ENCODE results near the gene MSX1.
"Not testable (repeated sequence)": the region's sequence is repeated elsewhere in the genome, so short reads cannot be mapped to it uniquely, and the experiment has no call there.

MSX1 gene

GRCh38 chr4:4859325-4859798, at the start of gene MSX1:
MSX1 (plus strand) TSS chr4:4859665; CDS start chr4:4859900, 235 bp downstream.
- peak within 1 kb of the TSS in 1 of 2 donors; percentile 76 for H3K27ac Mint-ChIP-seq
- peaks cover 66% of the 10 kb centered on the region for H3K4me1 Mint-ChIP-seq
- peak within 1 kb of the TSS; percentile 81 to 84 for H3K4me3 Mint-ChIP-seq
- ATAC-seq (peak; percentile 89), DNase-seq (peak; percentile 53 to 68)
- peaks cover 92% of the 10 kb centered on the region for H3K27me3 Mint-ChIP-seq
- no peaks in the 10 kb centered on the region for H3K9me3 Mint-ChIP-seq

GRCh38 chr4:4810092-4810774, 49.2 kb upstream of the MSX1 start:
- no peak for DNase-seq
- Mint-ChIP-seq H3K27ac (no peak overlapping the region), H3K9me3 (peaks cover 21 to 47% of the 10 kb centered on the region in 2 donors)

DNA sequence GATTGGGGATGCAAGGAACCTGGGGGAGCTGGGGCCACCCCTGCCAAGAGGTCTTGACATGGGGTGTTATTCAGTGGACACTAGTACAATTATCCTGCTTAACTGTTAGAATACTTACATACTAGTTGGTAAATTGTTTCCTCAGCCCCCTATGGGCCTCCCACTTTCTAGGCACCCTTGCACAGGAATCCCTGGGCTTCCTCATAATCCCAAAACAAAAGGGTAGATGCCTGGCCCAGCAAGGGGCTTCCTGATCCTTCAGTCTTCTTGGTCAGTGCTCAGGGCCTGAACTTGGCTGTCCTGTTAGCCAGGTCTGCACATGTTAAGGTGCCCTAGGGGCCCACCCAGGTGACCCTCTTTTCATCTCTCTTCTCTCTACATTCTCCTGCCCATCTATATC, 48.7 kb upstream of the MSX1 start:
- no peak for DNase-seq
- Mint-ChIP-seq H3K4me3 (no peak overlapping the region), H3K27me3 (peaks cover 27% of the 10 kb centered on the region), H3K9me3 (peaks cover 21 to 51% of the 10 kb centered on the region in 2 donors), H3K4me1 (no peaks in the 10 kb centered on the region), H3K27ac (no peak overlapping the region)
- no peak for ATAC-seq

More at GRCh38 chr4:4810092-4810774, 49.2 kb upstream of the MSX1 start:
- ATAC-seq, result no peak
- Mint-ChIP-seq H3K4me1 (no peaks in the 10 kb centered on the region), H3K27me3 (peaks cover 27% of the 10 kb centered on the region), H3K4me3 (no peak overlapping the region)

- no peak for DNase-seq
- Mint-ChIP-seq H3K4me1 (no peaks in the 10 kb centered on the region), H3K27ac (no peak overlapping the region), H3K9me3 (peaks cover 30 to 64% of the 10 kb centered on the region in 2 donors), H3K4me3 (no peak overlapping the region), H3K27me3 (peaks cover 27% of the 10 kb centered on the region)
- no peak for ATAC-seq
These were observed 47.2 kb upstream of the MSX1 start for GRCh38 chr4:4812145-4812794.

DNA sequence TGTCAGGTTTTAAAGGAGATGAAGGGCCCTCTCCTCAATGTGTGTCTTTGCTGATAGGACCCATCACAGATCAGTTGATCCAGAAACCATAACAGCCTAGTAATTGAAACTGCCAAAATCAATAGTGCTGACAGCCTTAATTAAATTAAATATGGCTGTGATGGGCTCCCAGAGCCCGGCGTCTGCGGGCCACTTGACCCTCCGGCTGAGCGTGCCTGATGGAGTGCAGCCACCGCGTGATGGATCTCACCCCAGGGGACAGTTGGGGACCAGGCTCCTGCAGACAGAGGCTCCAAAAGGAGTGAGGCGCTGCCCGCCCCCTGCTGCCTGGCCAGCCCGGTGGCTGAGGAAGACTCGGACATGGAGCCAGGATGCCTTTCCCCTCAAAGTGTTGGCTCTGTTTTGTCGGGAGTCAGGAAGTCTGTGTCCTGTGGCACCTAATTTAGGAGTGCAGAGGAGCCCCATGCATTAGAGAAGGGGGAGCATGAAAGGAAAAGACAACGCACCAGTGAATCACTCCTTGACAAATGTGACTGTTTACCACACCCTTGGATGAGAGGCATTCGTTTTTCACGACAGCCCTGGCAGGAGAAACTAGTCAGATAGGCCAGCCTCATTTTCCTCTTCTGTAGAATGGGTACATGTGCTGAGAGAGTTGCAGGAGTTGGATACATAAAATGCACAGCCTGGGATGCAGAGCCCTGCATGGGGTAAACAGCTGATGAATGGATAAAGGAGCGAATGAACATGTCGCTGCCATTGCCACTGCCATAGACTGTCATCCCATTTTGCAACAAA, 40.9 kb upstream of the MSX1 start:
- Mint-ChIP-seq H3K9me3 (peaks cover 31 to 42% of the 10 kb centered on the region in 2 donors), H3K27ac (no peak overlapping the region), H3K27me3 (peaks cover 3% of the 10 kb centered on the region), H3K4me3 (no peak overlapping the region), H3K4me1 (no peaks in the 10 kb centered on the region)
- ATAC-seq (no peak), DNase-seq (no peak)

DNA sequence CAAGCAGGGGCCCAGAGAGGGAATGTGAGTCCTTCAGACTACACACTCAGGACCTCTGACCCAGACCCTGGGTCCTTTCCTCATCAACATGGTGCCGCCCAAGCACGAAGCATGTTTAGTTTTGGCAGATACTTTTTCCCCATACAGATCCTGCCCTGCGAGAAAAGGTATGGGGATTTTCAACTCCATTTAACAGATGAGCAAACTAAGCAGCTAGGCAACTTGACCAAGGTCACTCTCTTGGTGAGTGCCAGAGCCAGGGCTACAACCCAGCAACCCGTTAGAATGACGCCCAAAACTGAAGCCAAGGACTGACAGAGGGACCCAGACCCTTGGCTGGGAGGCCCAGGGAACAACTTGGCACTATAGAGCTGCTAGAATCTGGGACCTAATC, 40.3 kb upstream of the MSX1 start:
- H3K4me1 Mint-ChIP-seq, result no peaks in the 10 kb centered on the region
- no peak overlapping the region for H3K4me3 Mint-ChIP-seq
- DNase-seq, result no peak
- ATAC-seq, result no peak
- H3K27ac Mint-ChIP-seq, result no peak overlapping the region
- peaks cover 28 to 36% of the 10 kb centered on the region in 2 donors for H3K9me3 Mint-ChIP-seq
- no peaks in the 10 kb centered on the region for H3K27me3 Mint-ChIP-seq

GRCh38 chr4:4820261-4820660, 39.2 kb upstream of the MSX1 start:
- no peak overlapping the region for H3K4me3 Mint-ChIP-seq
- DNase-seq, result no peak
- H3K27me3 Mint-ChIP-seq, result no peaks in the 10 kb centered on the region
- no peak overlapping the region for H3K27ac Mint-ChIP-seq
- ATAC-seq, result no peak
- H3K9me3 Mint-ChIP-seq, result peaks cover 33 to 41% of the 10 kb centered on the region in 2 donors
- H3K4me1 Mint-ChIP-seq, result no peaks in the 10 kb centered on the region

GRCh38 chr4:4820739-4821138, 38.7 kb upstream of the MSX1 start:
- Mint-ChIP-seq H3K4me1 (no peaks in the 10 kb centered on the region), H3K9me3 (peaks cover 35 to 41% of the 10 kb centered on the region in 2 donors), H3K4me3 (no peak overlapping the region), H3K27ac (no peak overlapping the region), H3K27me3 (no peaks in the 10 kb centered on the region)
- DNase-seq (no peak), ATAC-seq (no peak)

- no peak for ATAC-seq
- Mint-ChIP-seq H3K4me3 (no peak overlapping the region), H3K27me3 (no peaks in the 10 kb centered on the region)
These were observed 37.9 kb upstream of the MSX1 start for GRCh38 chr4:4821577-4821976.

GRCh38 chr4:4822286-4822685, 37.2 kb upstream of the MSX1 start:
- not testable (repeated sequence) for H3K27me3 Mint-ChIP-seq, H3K27ac Mint-ChIP-seq, DNase-seq, ATAC-seq, H3K4me1 Mint-ChIP-seq, H3K4me3 Mint-ChIP-seq
- peaks cover 30 to 33% of the 10 kb centered on the region in 2 donors for H3K9me3 Mint-ChIP-seq

More at GRCh38 chr4:4821577-4821976, 37.9 kb upstream of the MSX1 start:
- Mint-ChIP-seq H3K27ac (no peak overlapping the region), H3K9me3 (peaks cover 37 to 40% of the 10 kb centered on the region in 2 donors), H3K4me1 (no peaks in the 10 kb centered on the region)
- no peak for DNase-seq

DNA sequence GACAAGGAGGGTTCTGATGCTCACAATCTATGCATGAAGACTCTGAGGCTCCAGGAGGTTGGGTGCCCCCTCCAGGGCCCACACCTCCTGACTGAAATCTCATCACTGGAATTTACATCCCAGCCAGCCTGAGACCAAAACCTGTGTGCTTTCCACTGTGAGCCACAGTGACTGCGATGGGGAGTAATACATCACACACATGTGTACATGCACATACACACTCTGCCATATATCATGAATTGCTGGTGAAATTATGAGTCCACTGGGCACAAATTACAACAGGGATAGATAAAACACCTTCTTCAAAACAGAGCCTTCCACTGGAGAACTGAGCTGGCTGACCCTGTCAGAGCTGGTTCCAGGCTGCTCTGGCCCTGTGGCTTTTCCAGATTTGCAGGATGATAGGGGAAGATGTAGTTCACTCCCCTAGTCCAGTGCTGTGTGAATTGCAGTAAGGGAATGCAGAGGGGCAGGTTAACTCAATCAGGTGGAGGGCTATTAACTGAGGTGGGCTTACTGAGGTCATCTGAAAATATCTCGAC, 35.8 kb upstream of the MSX1 start:
- peaks cover 30 to 36% of the 10 kb centered on the region in 2 donors for H3K9me3 Mint-ChIP-seq
- DNase-seq (no peak), ATAC-seq (no peak)
- H3K4me1 Mint-ChIP-seq, result no peaks in the 10 kb centered on the region
- no peak overlapping the region for H3K27ac Mint-ChIP-seq
- H3K4me3 Mint-ChIP-seq, result no peak overlapping the region
- H3K27me3 Mint-ChIP-seq, result peaks cover under 1% of the 10 kb centered on the region

GRCh38 chr4:4824232-4824631, 35.2 kb upstream of the MSX1 start:
- ATAC-seq (no peak), DNase-seq (no peak)
- Mint-ChIP-seq H3K4me3 (no peak overlapping the region), H3K9me3 (peaks cover 30 to 36% of the 10 kb centered on the region in 2 donors), H3K27me3 (peaks cover 6% of the 10 kb centered on the region), H3K27ac (no peak overlapping the region), H3K4me1 (no peaks in the 10 kb centered on the region)

DNA sequence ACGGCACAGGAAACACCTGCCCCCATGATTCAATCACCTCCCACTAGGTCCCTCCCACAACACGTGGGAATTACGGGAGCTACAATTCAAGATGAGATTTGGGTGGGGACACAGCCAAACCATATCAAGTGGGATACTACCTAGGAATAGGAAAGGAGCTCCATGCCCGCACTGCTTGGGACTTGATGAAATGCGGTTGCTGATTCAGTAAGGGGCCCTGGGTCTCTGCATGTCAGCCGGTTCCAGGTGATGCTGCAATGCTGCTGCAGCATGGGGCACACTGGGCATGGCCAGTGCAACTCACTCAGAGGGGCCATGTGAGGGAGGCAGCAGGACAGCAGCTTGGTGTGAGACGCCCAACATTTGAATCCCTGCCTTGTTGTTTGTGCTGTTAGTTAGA, 34.0 kb upstream of the MSX1 start:
- DNase-seq (no peak), ATAC-seq (no peak)
- H3K27me3 Mint-ChIP-seq, result peaks cover 13% of the 10 kb centered on the region
- H3K4me1 Mint-ChIP-seq, result no peaks in the 10 kb centered on the region
- no peak overlapping the region for H3K4me3 Mint-ChIP-seq
- H3K9me3 Mint-ChIP-seq, result peaks cover 30 to 36% of the 10 kb centered on the region in 2 donors
- H3K27ac Mint-ChIP-seq, result no peak overlapping the region

DNA sequence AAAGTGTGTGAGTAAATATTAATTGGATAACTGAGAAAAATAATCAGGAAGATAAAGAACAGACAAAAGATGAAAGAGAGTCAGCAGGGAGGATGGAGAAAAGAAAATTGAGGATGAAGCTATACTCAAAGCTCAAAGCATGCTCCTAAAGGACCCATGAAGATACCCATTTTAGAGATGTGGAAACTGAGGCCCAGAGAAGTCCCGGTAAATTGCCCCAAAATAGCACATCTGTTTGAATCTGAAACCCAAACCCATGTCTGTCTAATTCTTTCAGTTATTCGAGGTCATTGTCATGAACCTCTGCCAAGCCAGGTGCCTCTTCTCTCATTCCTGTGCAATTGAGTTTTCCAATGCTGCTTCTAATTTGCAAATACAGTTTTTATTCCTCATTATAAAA, 29.6 kb upstream of the MSX1 start:
- DNase-seq (no peak), ATAC-seq (no peak)
- H3K27me3 Mint-ChIP-seq, result peaks cover 13% of the 10 kb centered on the region
- H3K4me1 Mint-ChIP-seq, result no peaks in the 10 kb centered on the region
- H3K9me3 Mint-ChIP-seq, result peaks cover 10 to 33% of the 10 kb centered on the region in 2 donors
- H3K27ac Mint-ChIP-seq, result no peak overlapping the region
- no peak overlapping the region for H3K4me3 Mint-ChIP-seq

DNA sequence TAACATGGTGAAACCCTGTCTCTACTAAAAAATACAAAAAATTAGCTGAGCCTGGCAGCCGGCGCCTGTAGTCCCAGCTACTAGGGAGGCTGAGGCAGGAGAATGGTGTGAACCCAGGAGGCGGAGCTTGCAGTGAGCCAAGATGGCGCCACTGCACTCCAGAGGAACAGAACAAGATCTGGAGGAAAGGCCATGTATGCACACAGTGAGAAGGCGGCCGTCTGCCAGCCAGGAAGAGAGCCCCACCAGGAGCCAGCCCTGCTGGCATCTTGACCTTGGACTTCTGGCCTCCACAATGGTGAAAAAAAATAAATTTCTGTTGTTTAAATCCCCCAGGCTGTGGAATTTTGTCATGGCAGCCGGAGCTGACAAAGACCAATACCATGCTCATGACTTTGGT, 28.2 kb upstream of the MSX1 start:
- H3K4me1 Mint-ChIP-seq, result no peaks in the 10 kb centered on the region
- H3K4me3 Mint-ChIP-seq, result no peak overlapping the region
- no peak overlapping the region for H3K27ac Mint-ChIP-seq
- ATAC-seq (no peak), DNase-seq (no peak)
- peaks cover 5 to 29% of the 10 kb centered on the region in 2 donors for H3K9me3 Mint-ChIP-seq
- peaks cover 13% of the 10 kb centered on the region for H3K27me3 Mint-ChIP-seq

Data from stimulated activated naive CD8-positive, alpha-beta T cell treated with anti-CD3 and anti-CD28 coated beads, Interleukin-15, amount 100 ng/mL, for 72 hours (primary cell).